NAMALWA (cell line): ENCODE measurements around the gene CIBAR2.
A peak's percentile ranks its signal among the peaks of the same experiment; 100 is the strongest.

Source experiments
- DNase-seq: peaks from one replicate; pipeline ENCODE4 v3.0.0-alpha.2; 2015; ENCODE audit warnings: low spot score

Gene CIBAR2

GRCh38 chr16:85083051-85083639, 29.1 kb downstream of the CIBAR2 start:
- DNase-seq, result peak; percentile 37

DNA sequence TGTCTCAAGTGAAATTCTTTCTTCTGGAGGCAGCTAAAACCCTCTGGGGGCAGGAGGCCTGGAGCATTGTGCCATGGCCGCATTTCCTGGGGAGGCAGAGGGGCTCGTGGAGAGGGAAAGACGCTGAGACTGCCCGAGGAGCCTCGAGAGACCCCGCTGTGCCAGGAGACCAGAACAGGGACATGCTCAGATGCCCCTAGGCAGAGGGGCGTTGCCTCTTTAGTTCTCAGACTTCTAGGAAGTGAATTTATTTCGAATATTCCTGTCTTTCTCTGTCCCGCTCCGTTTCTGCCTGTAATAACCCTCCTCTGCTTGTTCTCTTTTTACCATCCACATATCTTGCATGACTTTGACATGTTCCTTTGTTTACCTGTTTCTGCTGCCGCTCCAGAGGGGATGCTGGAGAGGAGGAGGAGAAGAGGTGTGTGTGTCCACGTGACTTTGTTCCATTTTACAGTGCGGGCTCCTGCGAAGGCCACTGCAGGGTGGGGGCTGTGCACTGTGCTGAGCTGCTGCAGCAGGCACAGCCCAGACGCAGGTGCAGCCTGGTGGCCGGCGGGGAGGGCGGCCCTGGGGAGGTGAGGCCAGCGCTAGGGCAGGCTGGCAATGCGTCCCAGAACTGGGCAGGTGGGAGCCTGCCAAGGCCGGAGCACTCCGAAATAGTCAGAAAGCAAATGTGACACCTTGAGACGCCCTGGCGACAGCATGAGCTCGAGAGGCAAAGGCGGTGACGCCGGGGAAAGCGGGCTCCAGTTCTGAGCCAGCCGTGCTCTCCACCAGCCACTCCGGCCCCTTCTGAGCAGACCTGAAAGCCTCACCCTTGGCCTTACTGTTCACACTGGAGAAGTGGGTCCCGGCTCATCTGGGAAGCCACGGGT, 29.9 kb downstream of the CIBAR2 start:
- peak; percentile 35 for DNase-seq

DNA sequence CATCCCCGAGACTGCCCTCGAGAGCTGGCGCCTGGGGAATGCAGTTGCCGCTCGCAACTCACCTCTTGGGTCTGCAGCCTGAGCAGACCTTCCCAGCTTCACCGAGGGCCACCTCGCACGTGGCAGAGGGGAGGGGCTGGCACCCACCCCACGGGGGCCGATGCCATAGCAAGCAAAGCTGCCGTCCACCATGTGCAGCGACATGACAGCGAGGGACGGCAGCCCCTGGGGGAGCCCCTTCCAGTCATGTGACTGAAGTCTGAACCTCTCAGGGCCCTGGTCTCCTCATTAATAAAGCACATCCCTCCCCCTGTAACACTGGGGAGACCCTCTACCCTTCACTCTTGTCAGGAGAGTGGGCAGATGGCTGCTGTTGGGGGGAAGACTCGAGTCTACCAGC, 30.5 kb downstream of the CIBAR2 start:
- no peak for DNase-seq

DNA sequence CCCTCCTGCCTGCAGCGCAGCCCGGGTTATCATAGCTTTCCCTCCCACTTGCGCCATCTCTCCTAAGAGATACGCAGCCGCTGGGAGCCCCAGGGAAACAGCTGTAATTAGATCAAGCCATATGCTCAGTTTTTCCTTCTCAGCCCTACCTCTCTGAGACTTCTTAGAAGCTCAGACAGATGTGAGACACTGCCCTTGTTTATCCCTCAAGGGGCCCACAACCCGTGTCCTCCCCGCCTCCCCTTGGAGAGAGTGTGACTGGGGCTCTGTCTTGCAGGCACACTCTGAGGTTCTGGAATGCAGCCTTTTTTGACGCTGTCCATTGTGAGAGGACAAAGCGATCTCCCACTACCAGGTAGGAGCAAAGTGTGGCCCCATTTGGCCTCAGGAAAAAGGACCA, 31.2 kb downstream of the CIBAR2 start:
- DNase-seq, result no peak

- DNase-seq, result no peak
These were observed 32.3 kb downstream of the CIBAR2 start for GRCh38 chr16:85079785-85080570.

- no peak for DNase-seq
These were observed 33.3 kb downstream of the CIBAR2 start for GRCh38 chr16:85078952-85079351.

GRCh38 chr16:85078226-85078625, 34.0 kb downstream of the CIBAR2 start:
- no peak for DNase-seq

DNA sequence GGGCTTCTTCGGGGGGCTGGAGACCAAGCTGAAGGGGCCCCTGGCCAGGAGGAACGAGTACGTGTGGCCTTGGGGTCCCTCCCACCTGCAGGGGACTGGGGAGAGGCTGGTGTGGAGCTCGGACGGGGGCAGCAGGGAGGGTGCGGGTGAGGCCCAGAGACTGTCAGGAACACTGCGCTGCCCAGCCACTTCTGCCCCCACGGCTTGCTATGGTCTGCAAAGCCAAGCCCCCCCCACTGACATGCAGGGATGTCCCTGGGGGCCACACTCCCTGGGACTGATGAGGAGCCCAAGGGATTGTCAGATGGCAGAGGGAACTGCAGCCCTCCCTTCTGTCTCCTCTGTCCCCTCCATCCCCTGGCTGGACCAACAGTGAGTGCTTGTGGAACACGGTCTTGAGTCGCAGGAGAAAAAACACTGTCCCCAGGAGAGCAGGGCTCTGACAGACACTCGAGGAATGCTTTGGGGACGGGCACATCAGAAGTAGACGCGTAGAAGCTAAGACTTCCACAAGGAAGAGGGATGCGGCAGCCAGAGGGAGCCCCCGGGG, 34.6 kb downstream of the CIBAR2 start:
- DNase-seq, result no peak

- no peak for DNase-seq
These were observed 35.2 kb downstream of the CIBAR2 start for GRCh38 chr16:85077039-85077438.

DNA sequence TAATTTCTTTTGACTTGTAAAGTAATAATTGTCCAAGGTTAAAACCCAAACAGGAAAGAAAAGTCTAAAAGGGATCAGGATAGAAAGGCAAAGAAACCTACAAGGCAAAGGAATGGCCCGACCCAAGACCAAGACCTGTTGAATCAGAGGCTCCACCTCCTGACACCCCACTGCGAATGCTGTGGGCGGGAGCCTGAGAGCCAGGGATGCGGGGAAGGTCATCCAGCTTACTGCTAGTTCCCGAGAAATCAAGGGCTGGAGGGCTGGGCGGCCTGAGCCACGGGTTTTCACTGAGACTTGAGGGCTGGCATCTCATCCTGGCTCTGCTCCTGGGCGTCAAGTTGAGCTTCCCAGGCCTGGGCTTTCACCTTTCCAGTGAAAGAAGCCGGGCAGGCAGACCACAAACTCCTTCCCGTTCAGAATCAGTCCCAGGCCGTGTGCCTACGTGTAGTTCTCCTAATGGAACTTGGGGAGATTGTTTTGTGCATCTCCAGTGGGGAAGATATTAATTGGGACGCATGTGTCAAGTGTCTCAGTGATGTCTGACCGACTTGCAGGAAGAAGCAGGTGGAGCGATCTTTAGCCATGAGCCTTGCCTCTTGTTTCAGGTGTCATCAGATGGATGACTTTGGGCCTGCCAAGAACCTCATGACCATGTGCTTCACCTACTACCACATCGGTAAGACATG, 36.9 kb downstream of the CIBAR2 start:
- no peak for DNase-seq

DNA sequence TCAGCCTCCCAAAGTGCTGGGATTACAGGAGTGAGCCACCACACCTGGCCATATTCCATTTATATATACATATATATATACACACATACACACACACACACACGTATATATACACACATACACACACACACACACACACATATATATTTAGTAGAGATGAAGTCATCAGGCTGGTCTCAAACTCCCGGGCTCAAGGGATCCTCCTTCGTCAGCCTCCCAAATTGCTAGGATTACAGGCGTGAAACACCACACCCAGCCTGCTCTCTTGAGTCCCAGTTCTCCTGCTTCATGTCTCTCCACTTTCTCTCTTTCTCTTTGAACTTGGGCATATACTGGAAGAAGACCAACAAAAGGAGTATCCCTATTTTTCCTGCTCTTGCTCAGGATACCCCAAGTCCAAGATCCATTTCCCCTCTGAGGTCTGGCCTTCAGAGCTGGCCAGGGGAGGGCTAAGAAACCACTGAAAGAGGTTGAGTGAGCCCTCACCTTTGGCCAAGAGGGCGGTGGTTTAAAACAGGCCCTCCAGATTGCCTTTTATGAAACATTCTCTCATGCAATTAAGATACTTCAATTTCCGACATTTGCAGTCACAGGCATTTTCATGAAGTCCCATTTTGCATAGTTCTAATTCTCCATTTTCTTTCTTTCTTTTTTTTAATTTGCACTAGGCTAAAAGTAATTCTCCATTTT, 37.9 kb downstream of the CIBAR2 start:
- no peak for DNase-seq

DNA sequence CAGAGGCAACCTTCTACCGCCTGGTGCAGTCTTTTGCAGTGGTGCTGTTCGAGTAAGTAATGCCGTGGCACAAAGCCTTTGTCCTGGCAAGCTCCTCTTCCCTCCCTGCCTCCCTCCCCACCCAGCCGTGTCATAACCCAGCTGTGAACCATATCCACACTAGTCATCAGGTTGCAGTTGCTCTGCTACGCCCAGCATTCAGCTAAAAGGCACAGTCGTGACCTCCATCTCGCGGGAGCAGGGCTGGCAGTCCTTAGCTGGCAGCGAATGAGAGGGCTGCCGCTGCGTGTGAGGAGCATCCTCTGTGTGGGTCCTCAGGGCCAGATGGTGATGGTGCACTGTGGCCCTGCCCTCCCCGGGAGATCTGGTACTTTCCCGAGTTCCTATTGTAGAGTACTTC, 39.3 kb downstream of the CIBAR2 start:
- DNase-seq, result no peak

- DNase-seq, result no peak
These were observed 40.0 kb downstream of the CIBAR2 start for GRCh38 chr16:85072076-85072860.

DNA sequence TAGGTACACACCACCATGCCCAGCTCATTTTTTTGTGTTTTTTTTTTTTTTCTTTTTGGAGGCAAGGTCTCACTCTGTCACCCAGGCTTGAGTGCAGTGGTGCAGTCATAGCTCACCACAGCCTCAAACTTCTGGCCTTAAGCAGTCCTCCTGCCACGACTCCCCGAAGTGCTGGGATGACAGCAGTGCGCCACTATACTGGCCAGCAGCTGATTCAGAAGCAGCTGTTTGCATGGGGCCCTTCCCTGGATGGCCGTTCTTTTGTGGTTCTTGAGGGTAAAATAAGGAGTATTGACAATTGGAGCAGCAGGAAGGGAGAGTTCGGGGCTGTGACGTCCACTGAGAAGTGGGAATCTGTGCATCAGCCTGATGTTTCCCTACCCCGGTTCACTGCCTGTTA, 43.1 kb downstream of the CIBAR2 start:
- no peak for DNase-seq

- no peak for DNase-seq
These were observed 43.5 kb downstream of the CIBAR2 start for GRCh38 chr16:85068746-85069145.

DNA sequence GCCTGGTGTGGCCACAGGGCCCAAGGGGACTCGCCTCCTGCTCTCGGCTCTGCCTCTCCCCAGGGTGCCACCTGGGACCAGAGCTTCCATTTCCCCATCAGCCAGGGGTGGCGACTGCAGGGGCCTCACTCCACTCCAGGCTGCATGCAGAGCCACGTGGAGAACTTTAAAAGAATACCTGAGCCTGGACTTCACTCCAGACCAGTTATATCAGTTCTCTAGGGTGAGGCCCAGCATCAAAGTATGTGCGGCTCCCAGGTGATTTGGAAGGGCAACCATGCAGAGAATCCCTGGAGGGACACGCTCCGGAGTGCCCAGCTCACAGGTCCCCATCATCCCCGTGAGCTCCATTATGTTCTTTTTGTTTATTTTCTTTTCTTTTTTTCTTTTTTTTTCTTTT, 44.8 kb downstream of the CIBAR2 start:
- no peak for DNase-seq

DNA sequence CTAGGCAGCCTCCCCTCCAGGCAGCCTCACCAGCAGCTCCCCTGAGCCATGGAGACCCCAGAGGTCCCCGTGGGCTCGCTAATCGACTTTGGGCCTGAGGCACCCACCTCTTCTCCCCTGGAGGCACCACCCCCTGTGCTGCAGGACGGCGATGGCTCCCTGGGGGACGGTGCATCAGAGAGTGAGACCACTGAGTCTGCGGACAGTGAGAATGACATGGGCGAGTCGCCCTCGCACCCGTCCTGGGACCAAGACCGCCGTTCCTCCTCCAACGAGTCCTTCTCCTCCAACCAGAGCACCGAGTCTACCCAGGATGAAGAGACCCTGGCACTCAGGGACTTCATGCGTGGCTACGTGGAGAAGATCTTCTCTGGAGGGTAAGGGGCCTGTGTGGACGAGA, 45.2 kb downstream of the CIBAR2 start:
- no peak for DNase-seq

GRCh38 chr16:85066346-85066885, 45.9 kb downstream of the CIBAR2 start:
- DNase-seq, result no peak

GRCh38 chr16:85065099-85065498, 47.2 kb downstream of the CIBAR2 start:
- DNase-seq, result no peak

DNA sequence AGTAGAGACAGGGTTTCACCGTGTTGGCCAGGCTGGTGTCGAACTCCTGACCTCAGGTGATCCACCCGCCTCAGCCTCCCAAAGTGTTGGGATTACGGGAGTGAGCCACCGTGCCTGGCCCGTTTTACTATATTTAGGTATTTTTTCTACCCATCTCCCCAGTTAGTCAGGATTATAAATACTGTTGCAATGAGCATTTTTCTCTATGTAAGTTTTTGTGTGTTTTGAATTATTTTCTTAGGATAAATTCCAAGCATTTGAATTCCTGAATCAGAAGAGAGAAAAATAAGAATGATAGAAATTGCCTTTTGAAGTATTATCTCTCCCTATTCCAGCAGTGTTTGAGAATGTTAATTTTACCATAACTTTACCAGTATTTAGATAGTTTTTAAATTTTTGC, 48.1 kb downstream of the CIBAR2 start:
- no peak for DNase-seq
